HuH-7.5 (cell line): Measurements from ENCODE around the gene ADAM21.
A peak's percentile ranks its signal among the peaks of the same experiment; 100 is the strongest.
"Not testable (repeated sequence)": the region's sequence is repeated elsewhere in the genome, so short reads cannot be mapped to it uniquely, and the experiment has no call there.

Experiments
- DNase-seq: peaks from one replicate; pipeline ENCODE4 v3.0.0; 2011; ENCODE audit warnings: low spot score

Gene ADAM21

DNA sequence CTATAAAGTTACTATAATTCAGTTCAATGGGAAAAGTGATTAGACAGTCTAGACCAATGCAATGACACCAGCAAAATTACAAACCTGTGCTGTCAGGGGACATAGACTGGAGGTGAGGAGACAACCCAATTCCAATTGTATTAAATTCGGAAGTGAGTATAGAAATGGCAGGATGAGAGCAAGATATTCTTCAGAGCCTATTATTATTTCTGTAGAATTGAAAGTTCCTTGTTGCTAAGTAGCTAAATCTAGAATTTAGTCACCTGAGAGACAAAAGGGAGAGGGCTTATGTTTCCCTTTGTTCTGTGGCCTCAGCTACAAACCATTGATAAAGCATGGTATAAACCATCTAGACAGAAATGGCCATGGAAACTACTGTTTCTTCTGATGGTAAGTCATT is at the start of gene ADAM21:
TSS of gene ADAM21 (plus strand) at position 301 of the 400 bp plus-strand sequence. CDS start 5,326 bp downstream, outside the sequence.
- DNase-seq: no peak

DNA sequence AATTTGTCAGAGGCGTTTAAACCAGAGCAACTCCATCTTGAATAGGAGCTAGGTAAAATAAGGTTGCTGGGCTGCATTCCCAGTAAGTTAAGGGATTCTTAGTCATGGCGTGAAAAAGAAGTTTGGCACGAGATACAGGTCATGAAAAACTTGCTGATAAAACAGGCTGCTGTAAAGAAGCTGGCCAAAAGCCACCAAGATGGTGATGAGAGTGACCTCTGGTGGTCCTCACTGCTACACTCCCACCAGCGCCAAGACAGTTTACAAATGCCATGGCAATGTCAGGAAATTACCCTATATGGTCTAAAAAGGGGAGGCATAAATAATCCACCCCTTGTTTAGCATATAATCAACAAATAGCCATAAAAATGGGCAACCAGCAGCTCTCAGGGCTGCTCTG is 48.6 kb upstream of the ADAM21 start:
- DNase-seq: not testable (repeated sequence)

- DNase-seq: not testable (repeated sequence)
Measured at GRCh38 chr14:70406216-70406615, 45.8 kb upstream of the ADAM21 start.

DNA sequence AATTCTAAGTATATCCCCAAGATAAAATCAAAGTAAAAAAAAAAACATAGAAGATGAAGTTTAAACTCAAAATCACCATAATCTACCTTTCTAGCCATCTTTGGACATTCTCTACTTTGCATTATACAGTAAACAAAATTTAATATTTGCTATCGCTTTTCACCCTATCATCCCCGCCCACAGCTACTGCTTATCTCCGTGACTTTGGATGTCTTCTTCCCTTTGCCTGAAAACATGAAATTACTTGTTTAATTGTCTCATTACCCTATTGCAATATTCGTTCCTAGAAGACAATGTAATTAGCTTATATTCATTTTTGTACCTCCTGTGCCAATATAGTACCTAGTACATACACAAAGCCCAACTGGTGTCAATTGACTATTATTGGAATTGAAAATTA is 44.4 kb upstream of the ADAM21 start:
- no peak for DNase-seq

GRCh38 chr14:70415788-70416187 is 36.2 kb upstream of the ADAM21 start:
- DNase-seq: no peak

DNA sequence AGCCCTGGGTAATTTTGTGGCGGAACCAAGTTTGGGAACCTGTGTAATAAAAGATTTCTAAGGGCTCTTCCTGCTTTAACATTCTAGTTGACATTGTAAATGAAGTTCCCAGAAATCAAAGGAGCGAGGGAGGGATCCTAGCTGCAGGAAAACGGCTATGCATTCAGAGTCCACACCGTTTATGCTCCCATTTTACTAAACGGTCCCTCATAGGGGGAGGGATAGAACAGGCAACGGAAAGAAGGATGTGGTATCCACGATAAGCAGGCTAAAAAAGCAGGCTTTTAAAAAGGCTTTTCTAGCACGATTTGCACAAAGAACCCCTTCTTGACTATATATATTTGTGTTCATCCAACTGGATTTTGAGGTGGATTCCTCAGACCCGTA is 35.6 kb upstream of the ADAM21 start:
- DNase-seq: no peak

DNA sequence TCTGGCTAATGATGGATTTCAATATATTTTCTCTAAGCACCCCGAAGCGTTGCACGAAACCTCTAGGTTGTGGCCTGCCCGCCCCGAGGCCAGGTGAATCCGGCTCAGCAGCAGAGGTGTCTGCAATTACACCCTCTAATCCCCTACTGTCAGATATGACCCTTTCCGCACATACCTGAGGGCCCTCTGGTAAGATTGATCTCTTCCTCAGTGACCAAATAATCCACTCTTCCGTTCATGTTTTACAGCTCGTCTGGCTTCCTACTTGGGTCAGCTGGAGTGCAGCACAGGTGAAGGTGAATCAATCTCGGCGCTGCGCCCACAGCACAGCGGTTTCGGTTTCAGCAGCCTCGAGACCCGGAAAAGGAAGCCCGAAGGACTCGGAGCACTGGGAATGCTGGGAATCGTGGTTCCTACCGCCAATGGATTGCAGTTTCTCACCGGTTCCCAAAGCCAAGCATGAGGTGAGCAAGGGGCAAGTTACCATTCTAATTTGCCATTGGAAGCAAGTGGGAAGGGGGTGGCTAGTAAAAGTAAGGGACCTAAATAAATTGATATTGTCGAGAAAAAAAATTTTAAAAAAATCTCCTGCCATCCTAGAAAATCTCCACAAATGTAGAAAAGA is 35.1 kb upstream of the ADAM21 start, which contains the start of gene SYNJ2BP:
TSS of gene SYNJ2BP (minus strand) at position 366 of the 625 bp plus-strand sequence. CDS start at position 239, 127 bp downstream.
- peak; percentile 68 for DNase-seq

DNA sequence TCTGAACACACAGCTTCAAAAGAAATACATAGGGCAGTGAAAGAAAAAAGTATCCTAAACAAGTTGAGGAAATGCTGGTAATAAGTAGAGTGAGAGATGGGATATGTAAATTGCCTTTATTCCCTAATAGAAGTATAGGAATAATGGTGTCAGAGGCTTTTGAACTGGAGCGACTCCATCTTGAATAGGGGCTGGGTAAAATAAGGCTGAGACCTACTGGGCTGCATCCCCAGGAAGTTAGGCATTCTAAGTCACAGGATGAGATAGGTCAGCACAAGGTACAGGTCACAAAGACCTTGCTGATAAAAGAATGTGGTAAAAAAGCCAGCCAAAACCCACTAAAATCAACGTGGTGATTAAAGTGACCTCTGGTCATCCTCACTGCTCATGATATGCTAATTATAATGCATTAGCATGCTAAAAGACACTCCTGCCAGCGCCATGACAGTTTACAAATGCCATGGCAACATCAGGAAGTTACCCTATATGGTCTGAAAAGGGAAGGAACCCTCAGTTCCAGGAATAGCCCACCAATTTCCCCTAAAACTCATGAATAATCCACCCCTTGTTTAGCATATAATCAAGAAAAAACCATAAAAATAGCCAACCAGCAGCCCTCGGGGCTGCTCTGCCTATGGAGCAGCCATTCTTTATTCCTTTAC is 32.6 kb upstream of the ADAM21 start:
- DNase-seq: not testable (repeated sequence)

DNA sequence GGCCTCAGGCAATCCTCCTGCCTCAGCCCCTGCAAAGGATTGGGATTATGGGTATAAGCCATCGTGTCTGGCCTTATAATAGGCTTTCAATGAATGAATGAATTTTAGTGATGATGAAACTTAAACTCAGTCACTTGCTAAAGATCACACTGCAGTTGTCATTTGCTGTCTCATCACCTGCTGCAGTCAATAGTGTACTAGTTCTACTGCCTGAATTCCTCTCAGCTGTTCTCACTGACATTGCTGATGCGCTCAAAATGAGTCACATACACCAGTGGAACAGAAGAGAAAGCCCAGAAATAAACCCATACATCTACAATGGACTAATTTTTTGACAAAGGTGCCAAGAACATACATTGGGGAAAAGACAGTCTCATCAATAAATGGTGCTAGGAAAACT is 29.4 kb upstream of the ADAM21 start:
- no peak for DNase-seq

- no peak for DNase-seq
Measured at GRCh38 chr14:70425354-70425753, 26.6 kb upstream of the ADAM21 start.

- DNase-seq: not testable (repeated sequence)
Measured at GRCh38 chr14:70426555-70426954, 25.4 kb upstream of the ADAM21 start.

DNA sequence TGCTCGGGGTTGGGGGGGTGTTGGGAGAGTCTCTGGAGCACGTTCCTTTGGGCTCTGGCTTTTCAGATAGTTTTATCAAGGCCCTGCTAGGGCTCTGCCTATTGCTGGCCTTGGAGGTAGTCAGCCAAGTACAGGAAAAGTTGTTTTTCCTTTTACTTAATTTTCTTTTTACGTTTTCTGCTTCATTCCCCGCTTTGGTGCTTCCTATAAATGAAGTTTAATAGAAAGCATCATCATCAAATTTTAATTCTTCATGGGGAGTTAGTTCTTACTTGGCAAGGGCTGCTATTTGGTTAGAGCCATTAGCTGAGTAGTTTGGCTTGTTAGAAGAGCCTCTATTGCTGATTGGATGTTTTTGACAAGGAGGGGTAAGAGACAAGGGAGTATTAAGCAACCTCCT is 15.1 kb upstream of the ADAM21 start:
- DNase-seq: no peak

- no peak for DNase-seq
Measured at GRCh38 chr14:70441641-70442040, 10.3 kb upstream of the ADAM21 start.

GRCh38 chr14:70442750-70443149 is 9.2 kb upstream of the ADAM21 start:
- DNase-seq: no peak

GRCh38 chr14:70448633-70449340 is 3.2 kb upstream of the ADAM21 start:
- DNase-seq: peak; percentile 63

DNA sequence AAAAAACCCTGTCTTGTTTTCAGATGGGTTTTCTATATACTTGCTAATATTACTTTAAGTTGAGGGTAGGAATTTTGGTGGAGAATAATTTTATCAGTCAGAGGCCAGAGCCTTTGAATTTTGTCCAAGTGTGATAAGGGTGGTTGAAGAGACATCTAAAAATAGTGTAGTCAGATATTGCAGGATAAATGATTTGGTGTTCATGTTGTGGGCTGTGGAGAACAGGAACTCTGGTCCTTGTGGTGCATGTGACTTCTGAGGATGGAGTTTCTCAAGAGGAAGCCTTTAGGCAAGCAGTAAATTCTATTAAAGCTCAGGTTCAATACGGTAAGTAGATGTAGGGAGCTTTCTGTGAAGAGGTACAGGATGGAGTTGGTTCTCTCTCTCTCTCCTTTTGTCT is 2.8 kb downstream of the ADAM21 start:
- DNase-seq: no peak

GRCh38 chr14:70468731-70469130 is 16.8 kb downstream of the ADAM21 start:
- no peak for DNase-seq

DNA sequence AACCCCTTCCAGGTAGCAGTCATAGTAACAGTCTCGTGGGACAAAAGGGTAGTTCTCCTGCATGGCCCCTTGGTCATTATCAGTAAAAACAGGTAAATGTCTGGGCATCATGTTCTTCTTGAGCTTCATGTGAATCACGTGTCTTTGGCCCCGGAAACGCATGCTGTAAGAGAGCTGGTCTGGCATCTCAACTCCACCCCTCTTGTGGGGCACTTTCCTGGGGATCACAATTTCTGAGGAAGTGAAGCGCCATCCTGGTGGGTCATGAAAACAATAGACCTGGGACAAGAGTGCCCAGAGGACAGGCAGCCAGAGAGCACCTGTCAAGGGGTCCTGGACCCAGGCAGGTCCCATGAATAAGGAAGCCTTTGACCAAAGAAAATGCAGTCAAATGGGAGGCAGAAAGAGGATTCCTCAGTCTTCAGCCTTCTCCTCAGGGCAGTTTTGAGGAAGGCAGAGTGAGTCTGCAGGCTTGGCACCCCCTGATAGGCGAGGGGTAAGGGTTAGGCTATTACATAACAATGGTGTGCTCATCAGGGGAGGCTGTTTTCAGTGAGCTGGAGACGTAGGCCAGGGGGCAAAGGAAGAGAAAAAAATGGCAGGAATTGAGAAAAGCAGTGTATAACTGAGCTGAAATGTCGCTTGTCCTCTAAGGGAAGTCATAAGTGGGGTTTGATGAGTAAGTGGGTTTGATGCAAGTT is 19.0 kb downstream of the ADAM21 start:
- not testable (repeated sequence) for DNase-seq

DNA sequence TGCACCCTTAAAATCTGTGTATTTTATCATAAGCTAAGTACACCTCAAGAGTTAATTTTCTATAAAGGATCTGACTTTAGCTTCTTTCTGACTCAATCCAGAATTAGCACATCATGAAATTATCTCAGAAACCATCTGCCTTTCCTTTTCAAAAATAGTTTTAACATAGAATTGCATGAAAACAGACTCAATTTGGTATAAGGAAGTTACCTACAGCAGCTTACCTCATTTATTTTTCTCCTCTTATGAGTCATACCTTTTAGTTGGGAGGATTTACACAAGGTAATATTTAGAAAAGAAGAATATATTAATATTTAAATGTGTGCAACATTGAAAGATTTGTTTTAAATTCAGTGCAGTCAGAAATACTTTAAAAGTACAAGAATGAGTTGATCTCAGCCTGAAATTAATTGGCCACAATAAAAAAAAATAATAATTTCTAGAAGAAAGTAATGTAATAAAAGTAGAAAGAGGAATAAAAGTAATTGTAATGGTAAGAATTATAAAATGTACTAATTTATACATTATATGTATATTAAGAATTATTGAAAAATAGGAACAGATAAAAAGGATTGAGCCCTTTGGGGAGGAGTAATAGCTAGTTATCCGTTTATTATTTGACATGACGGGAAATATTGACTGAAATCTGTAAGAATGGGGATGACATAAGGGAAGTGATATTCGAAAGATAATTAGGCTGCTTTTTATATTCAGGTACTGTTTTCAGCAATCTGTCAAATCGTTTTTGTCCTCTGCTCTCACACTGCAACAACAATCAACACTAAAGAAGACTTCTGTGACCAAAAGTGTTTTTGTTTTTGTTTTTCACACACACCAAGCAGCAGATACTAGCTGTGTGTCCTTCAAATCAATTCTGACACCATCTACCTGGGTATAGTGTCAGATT is 20.5 kb downstream of the ADAM21 start:
- no peak for DNase-seq

GRCh38 chr14:70473825-70474224 is 21.9 kb downstream of the ADAM21 start:
- no peak for DNase-seq

DNA sequence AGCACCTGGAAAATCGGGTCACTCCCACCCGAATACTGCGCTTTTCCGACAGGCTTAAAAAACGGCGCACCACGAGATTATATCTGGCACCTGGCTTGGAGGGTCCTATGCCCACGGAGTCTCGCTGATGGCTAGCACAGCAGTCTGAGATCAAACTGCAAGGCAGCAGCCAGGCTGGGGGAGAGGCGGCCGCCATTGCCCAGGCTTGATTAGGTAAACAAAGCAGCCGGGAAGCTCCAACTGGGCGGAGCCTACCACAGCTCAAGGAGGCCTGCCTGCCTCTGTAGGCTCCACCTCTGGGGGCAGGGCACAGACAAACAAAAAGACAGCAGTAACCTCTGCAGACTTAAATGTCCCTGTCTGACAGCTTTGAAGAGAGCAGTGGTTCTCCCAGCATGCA is 23.5 kb downstream of the ADAM21 start:
- not testable (repeated sequence) for DNase-seq
